Measurements from ENCODE around the gene KRT33B.
"Not testable (repeated sequence)": the region's sequence is repeated elsewhere in the genome, so short reads cannot be mapped to it uniquely, and the experiment has no call there.

Gene KRT33B

GRCh38 chr17:41407226-41407625 lies 37.6 kb upstream of the KRT33B start:
- no peaks in the 10 kb centered on the region for H3K79me2 ChIP-seq (ENCODE audit: control insufficient read depth, insufficient read depth, low read length, unreplicated experiment)
- no peak overlapping the region for H3K27ac ChIP-seq (ENCODE audit: low read depth, low read length)
- no peaks in the 10 kb centered on the region for H3K27me3 ChIP-seq (ENCODE audit: insufficient read depth, low read length)
- H2AFZ ChIP-seq (ENCODE audit: low read length, unreplicated experiment): no peak overlapping the region
- peaks cover 30% of the 10 kb centered on the region for H3K4me1 ChIP-seq (ENCODE audit: control insufficient read depth, insufficient read depth, low read length, unreplicated experiment)
- H3K36me3 ChIP-seq (ENCODE audit: insufficient read depth, low read length): no peaks in the 10 kb centered on the region
- no peak overlapping the region for H3K4me3 ChIP-seq (ENCODE audit: low read depth, low read length)

- H3K27me3 ChIP-seq (ENCODE audit: insufficient read depth, low read length): no peaks in the 10 kb centered on the region
Observed at GRCh38 chr17:41406205-41406604, 36.6 kb upstream of the KRT33B start.

GRCh38 chr17:41404024-41404671 lies 34.5 kb upstream of the KRT33B start:
- peak overlapping the region; percentile 15 for H2AFZ ChIP-seq (ENCODE audit: low read length, unreplicated experiment)

More at GRCh38 chr17:41406205-41406604, 36.6 kb upstream of the KRT33B start:
- Histone ChIP-seq H3K4me3 (ENCODE audit: low read depth, low read length) (no peak overlapping the region), H3K4me1 (ENCODE audit: control insufficient read depth, insufficient read depth, low read length, unreplicated experiment) (peaks cover 35% of the 10 kb centered on the region), H3K36me3 (ENCODE audit: insufficient read depth, low read length) (no peaks in the 10 kb centered on the region), H3K27ac (ENCODE audit: low read depth, low read length) (no peak overlapping the region), H3K79me2 (ENCODE audit: control insufficient read depth, insufficient read depth, low read length, unreplicated experiment) (no peaks in the 10 kb centered on the region), H2AFZ (ENCODE audit: low read length, unreplicated experiment) (no peak overlapping the region)

GRCh38 chr17:41403404-41404023 lies 33.9 kb upstream of the KRT33B start:
- no peaks in the 10 kb centered on the region for H3K79me2 ChIP-seq (ENCODE audit: control insufficient read depth, insufficient read depth, low read length, unreplicated experiment)
- peak overlapping the region; percentile 22; the same call in 1 of the 2 replicates for H3K4me3 ChIP-seq (ENCODE audit: low read depth, low read length)
- no peaks in the 10 kb centered on the region for H3K27me3 ChIP-seq (ENCODE audit: insufficient read depth, low read length)
- H3K27ac ChIP-seq (ENCODE audit: low read depth, low read length): peak overlapping the region; percentile 86
- no peaks in the 10 kb centered on the region for H3K36me3 ChIP-seq (ENCODE audit: insufficient read depth, low read length)
- H3K4me1 ChIP-seq (ENCODE audit: control insufficient read depth, insufficient read depth, low read length, unreplicated experiment): peaks cover 35% of the 10 kb centered on the region
- H2AFZ ChIP-seq (ENCODE audit: low read length, unreplicated experiment): no peak overlapping the region

More at GRCh38 chr17:41404024-41404671, 34.5 kb upstream of the KRT33B start:
- H3K79me2 ChIP-seq (ENCODE audit: control insufficient read depth, insufficient read depth, low read length, unreplicated experiment): no peaks in the 10 kb centered on the region
- H3K27ac ChIP-seq (ENCODE audit: low read depth, low read length): peak overlapping the region; percentile 86
- H3K36me3 ChIP-seq (ENCODE audit: insufficient read depth, low read length): no peaks in the 10 kb centered on the region
- peak overlapping the region; percentile 22; the same call in 1 of the 2 replicates for H3K4me3 ChIP-seq (ENCODE audit: low read depth, low read length)
- no peaks in the 10 kb centered on the region for H3K27me3 ChIP-seq (ENCODE audit: insufficient read depth, low read length)
- H3K4me1 ChIP-seq (ENCODE audit: control insufficient read depth, insufficient read depth, low read length, unreplicated experiment): peaks cover 35% of the 10 kb centered on the region

- no peak overlapping the region for H2AFZ ChIP-seq (ENCODE audit: low read length, unreplicated experiment)
- H3K4me3 ChIP-seq (ENCODE audit: low read depth, low read length): no peak overlapping the region
- no peaks in the 10 kb centered on the region for H3K79me2 ChIP-seq (ENCODE audit: control insufficient read depth, insufficient read depth, low read length, unreplicated experiment)
- no peaks in the 10 kb centered on the region for H3K27me3 ChIP-seq (ENCODE audit: insufficient read depth, low read length)
- no peaks in the 10 kb centered on the region for H3K36me3 ChIP-seq (ENCODE audit: insufficient read depth, low read length)
- peaks cover 35% of the 10 kb centered on the region for H3K4me1 ChIP-seq (ENCODE audit: control insufficient read depth, insufficient read depth, low read length, unreplicated experiment)
- H3K27ac ChIP-seq (ENCODE audit: low read depth, low read length): peak overlapping the region; percentile 86; the same call in 1 of the 2 replicates
Observed at GRCh38 chr17:41402161-41402560, 32.5 kb upstream of the KRT33B start.

- H3K27ac ChIP-seq (ENCODE audit: low read depth, low read length): no peak within 1 kb of the TSS
- H3K4me1 ChIP-seq (ENCODE audit: control insufficient read depth, insufficient read depth, low read length, unreplicated experiment): peaks cover 20% of the 10 kb centered on the region
Observed at GRCh38 chr17:41396996-41397660, 27.5 kb upstream of the KRT33B start, which contains the start of gene KRT31. Gene KRT31, minus strand, starts transcription at chr17:41397608. Its CDS starts 69 bp downstream, at chr17:41397539.

GRCh38 chr17:41396340-41396739 lies 26.7 kb upstream of the KRT33B start:
- H2AFZ ChIP-seq (ENCODE audit: low read length, unreplicated experiment): no peak overlapping the region
- H3K27me3 ChIP-seq (ENCODE audit: insufficient read depth, low read length): no peaks in the 10 kb centered on the region
- no peak overlapping the region for H3K4me3 ChIP-seq (ENCODE audit: low read depth, low read length)
- H3K4me1 ChIP-seq (ENCODE audit: control insufficient read depth, insufficient read depth, low read length, unreplicated experiment): peaks cover 23% of the 10 kb centered on the region
- H3K36me3 ChIP-seq (ENCODE audit: insufficient read depth, low read length): no peaks in the 10 kb centered on the region
- H3K79me2 ChIP-seq (ENCODE audit: control insufficient read depth, insufficient read depth, low read length, unreplicated experiment): no peaks in the 10 kb centered on the region
- H3K27ac ChIP-seq (ENCODE audit: low read depth, low read length): no peak overlapping the region

More at GRCh38 chr17:41396996-41397660, 27.5 kb upstream of the KRT33B start, which contains the start of gene KRT31:
- no peaks in the 10 kb centered on the region for H3K36me3 ChIP-seq (ENCODE audit: insufficient read depth, low read length)
- no peaks in the 10 kb centered on the region for H3K27me3 ChIP-seq (ENCODE audit: insufficient read depth, low read length)
- no peaks in the 10 kb centered on the region for H3K79me2 ChIP-seq (ENCODE audit: control insufficient read depth, insufficient read depth, low read length, unreplicated experiment)
- H2AFZ ChIP-seq (ENCODE audit: low read length, unreplicated experiment): no peak within 1 kb of the TSS
- no peak within 1 kb of the TSS for H3K4me3 ChIP-seq (ENCODE audit: low read depth, low read length)

- H3K27me3 ChIP-seq (ENCODE audit: insufficient read depth, low read length): no peaks in the 10 kb centered on the region
- H2AFZ ChIP-seq (ENCODE audit: low read length, unreplicated experiment): no peak overlapping the region
- H3K36me3 ChIP-seq (ENCODE audit: insufficient read depth, low read length): no peaks in the 10 kb centered on the region
- no peak overlapping the region for H3K27ac ChIP-seq (ENCODE audit: low read depth, low read length)
- peaks cover 23% of the 10 kb centered on the region for H3K4me1 ChIP-seq (ENCODE audit: control insufficient read depth, insufficient read depth, low read length, unreplicated experiment)
- H3K4me3 ChIP-seq (ENCODE audit: low read depth, low read length): no peak overlapping the region
- H3K79me2 ChIP-seq (ENCODE audit: control insufficient read depth, insufficient read depth, low read length, unreplicated experiment): no peaks in the 10 kb centered on the region
Observed at GRCh38 chr17:41395611-41396010, 26.0 kb upstream of the KRT33B start.

GRCh38 chr17:41395044-41395443 lies 25.4 kb upstream of the KRT33B start:
- H2AFZ ChIP-seq (ENCODE audit: low read length, unreplicated experiment); H3K36me3 ChIP-seq (ENCODE audit: insufficient read depth, low read length); H3K27ac ChIP-seq (ENCODE audit: low read depth, low read length); H3K27me3 ChIP-seq (ENCODE audit: insufficient read depth, low read length); H3K79me2 ChIP-seq (ENCODE audit: control insufficient read depth, insufficient read depth, low read length, unreplicated experiment); H3K4me3 ChIP-seq (ENCODE audit: low read depth, low read length): not testable (repeated sequence)
- H3K4me1 ChIP-seq (ENCODE audit: control insufficient read depth, insufficient read depth, low read length, unreplicated experiment): peaks cover 23% of the 10 kb centered on the region

- no peak overlapping the region for H3K27ac ChIP-seq (ENCODE audit: low read depth, low read length)
- H2AFZ ChIP-seq (ENCODE audit: low read length, unreplicated experiment): no peak overlapping the region
- no peaks in the 10 kb centered on the region for H3K27me3 ChIP-seq (ENCODE audit: insufficient read depth, low read length)
Observed at GRCh38 chr17:41394254-41394996, 24.8 kb upstream of the KRT33B start.

More at GRCh38 chr17:41394254-41394996, 24.8 kb upstream of the KRT33B start:
- Histone ChIP-seq H3K4me3 (ENCODE audit: low read depth, low read length) (no peak overlapping the region), H3K4me1 (ENCODE audit: control insufficient read depth, insufficient read depth, low read length, unreplicated experiment) (peaks cover 23% of the 10 kb centered on the region), H3K36me3 (ENCODE audit: insufficient read depth, low read length) (no peaks in the 10 kb centered on the region), H3K79me2 (ENCODE audit: control insufficient read depth, insufficient read depth, low read length, unreplicated experiment) (no peaks in the 10 kb centered on the region)

All from ACC112 (cell line).